NCI-H2171 treated with DMSO at 0.1 percent for 48 hours (cell line): Measurements from ENCODE around the gene PKP1.
A peak's percentile ranks its signal among the peaks of the same experiment; 100 is the strongest.

Source experiments
- DNase-seq: peaks from one replicate; lab custom pipeline; 2025; lab: John Stamatoyannopoulos, UW

Gene PKP1

GRCh38 chr1:201374364-201374763 is 91.1 kb downstream of the PKP1 start:
- DNase-seq, result peak; percentile 43

GRCh38 chr1:201375169-201375568 is 91.9 kb downstream of the PKP1 start:
- no peak for DNase-seq

- no peak for DNase-seq
These were observed 92.8 kb downstream of the PKP1 start for GRCh38 chr1:201376107-201376463.

DNA sequence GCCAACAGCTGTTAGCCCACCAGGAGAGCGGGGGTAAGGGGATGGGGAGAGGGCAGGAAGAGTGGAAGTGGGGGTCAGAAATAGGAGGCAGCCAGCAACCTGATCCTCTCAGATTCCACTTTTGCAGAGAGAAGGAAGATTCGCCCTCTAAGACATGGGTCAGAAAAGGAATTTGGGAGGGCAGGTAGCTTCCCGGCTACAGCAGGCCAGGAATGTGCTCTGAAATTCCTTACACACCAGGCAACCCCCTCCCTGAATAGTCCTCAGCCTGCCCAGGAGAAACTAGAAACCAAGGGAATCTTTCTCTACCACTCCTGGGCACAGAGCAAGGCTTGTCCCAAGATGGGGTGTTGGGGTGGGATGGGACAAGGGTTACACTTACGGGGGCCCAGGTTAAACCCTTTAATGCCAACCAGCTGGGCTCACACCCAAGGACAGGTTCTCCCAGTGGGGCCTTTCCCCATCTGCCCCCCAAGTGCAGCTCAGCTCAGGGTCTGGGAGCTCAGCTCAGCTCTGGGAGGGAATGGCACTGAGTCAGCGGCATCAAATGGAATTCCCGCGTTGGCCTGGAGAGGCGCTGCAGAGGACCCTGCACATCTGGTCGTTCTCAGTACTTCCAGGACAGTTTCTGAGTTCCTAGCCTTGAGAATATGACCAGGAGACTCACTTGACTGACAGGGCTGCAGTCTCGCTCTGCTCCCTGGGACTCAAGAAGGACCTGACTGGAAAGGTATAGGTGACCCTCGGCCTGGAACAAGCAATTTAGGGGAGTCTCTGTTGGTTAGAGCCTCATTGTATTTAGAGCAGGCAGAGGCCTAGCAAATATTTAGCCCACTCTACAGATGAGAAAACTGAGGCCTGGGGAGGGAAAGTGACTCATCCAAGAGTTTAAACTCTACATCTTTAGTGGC is 93.4 kb downstream of the PKP1 start:
- DNase-seq, result peak; percentile 41

- DNase-seq, result peak; percentile 86
These were observed 94.3 kb downstream of the PKP1 start, which contains the start of gene TNNT2 for GRCh38 chr1:201377611-201378092. Gene TNNT2 (minus strand): TSS chr1:201377680. CDS start chr1:201373254, 4,426 bp downstream.

GRCh38 chr1:201378804-201379203 is 95.5 kb downstream of the PKP1 start:
- DNase-seq, result no peak

- no peak for DNase-seq
These were observed 96.5 kb downstream of the PKP1 start for GRCh38 chr1:201379733-201380242.

GRCh38 chr1:201381130-201381529 is 97.8 kb downstream of the PKP1 start:
- peak; percentile 49 for DNase-seq
